HepG2 (cell line): Measurements from ENCODE around the gene RBM12. TPM values are rescaled to one million over a fixed set of nuclear protein-coding genes. Genes with fewer than 3 reads are reported as not detected.

Experiments used
- BORCS8-MEF2B ChIP-seq: sonication (generic); formaldehyde crosslinking; IDR thresholded peaks from 2 replicates; pipeline ENCODE4 v1.8.0; 2022; ENCODE audit warnings: mild to moderate bottlenecking, missing genetic modification reagents
- FLYWCH1 ChIP-seq: sonication (generic); formaldehyde crosslinking; IDR thresholded peaks from 2 replicates; pipeline ENCODE4 v1.8.1; 2023; ENCODE audit warnings: mild to moderate bottlenecking, missing genetic modification reagents
- FOXA3 ChIP-seq: IDR thresholded peaks from 2 replicates; pipeline ENCODE4 v1.6.1; 2016; ENCODE audit warnings: missing genetic modification reagents, missing compliant biosample characterization
- HMGA1 ChIP-seq: sonication (generic); formaldehyde crosslinking; conservative IDR thresholded peaks from 2 replicates; pipeline ENCODE4 v1.4.0; 2020; ENCODE audit warnings: missing genetic modification reagents
- MTA3 ChIP-seq: sonication (generic); formaldehyde crosslinking; IDR thresholded peaks from 2 replicates; pipeline ENCODE4 v1.4.0; 2020; ENCODE audit warnings: missing genetic modification reagents
- NFE2 ChIP-seq: sonication (generic); formaldehyde crosslinking; IDR thresholded peaks from 2 replicates; pipeline ENCODE4 v1.4.0; 2020; ENCODE audit warnings: missing genetic modification reagents
- NKX3-1 ChIP-seq: sonication (generic); formaldehyde crosslinking; IDR thresholded peaks from 2 replicates; pipeline ENCODE4 v1.5.0; 2020; ENCODE audit warnings: missing genetic modification reagents
- SNAPC2 ChIP-seq: sonication (generic); formaldehyde crosslinking; IDR thresholded peaks from 2 replicates; pipeline ENCODE4 v1.8.1; 2022; ENCODE audit warnings: mild to moderate bottlenecking, missing genetic modification reagents
- SP140L ChIP-seq: sonication (generic); formaldehyde crosslinking; IDR thresholded peaks from 2 replicates; pipeline ENCODE4 v1.4.0; 2020; ENCODE audit warnings: missing genetic modification reagents, borderline replicate concordance
- SP5 ChIP-seq: IDR thresholded peaks from 2 replicates; pipeline ENCODE4 v1.6.1; 2016; ENCODE audit warnings: low read depth, borderline replicate concordance
- SRY ChIP-seq: sonication (generic); formaldehyde crosslinking; IDR thresholded peaks from 2 replicates; pipeline ENCODE4 v1.8.0; 2022; ENCODE audit warnings: mild to moderate bottlenecking, missing genetic modification reagents
- WIZ ChIP-seq: sonication (generic); formaldehyde crosslinking; IDR thresholded peaks from 2 replicates; pipeline ENCODE4 v1.5.1; 2020; ENCODE audit warnings: mild to moderate bottlenecking, missing genetic modification reagents
- ZKSCAN5 ChIP-seq: sonication (generic); formaldehyde crosslinking; IDR thresholded peaks from 2 replicates; pipeline ENCODE4 v1.5.1; 2020; ENCODE audit warnings: mild to moderate bottlenecking, missing genetic modification reagents
- ZNF30 ChIP-seq: sonication (generic); formaldehyde crosslinking; IDR thresholded peaks from 2 replicates; pipeline ENCODE4 v1.5.0; 2020; ENCODE audit warnings: mild to moderate bottlenecking, missing genetic modification reagents
- ZNF496 ChIP-seq: sonication (generic); formaldehyde crosslinking; IDR thresholded peaks from 2 replicates; pipeline ENCODE4 v1.8.1; 2023; ENCODE audit warnings: mild to moderate bottlenecking, moderate library complexity, missing genetic modification reagents; ENCODE audit not compliant: insufficient replicate concordance
- ZNF746 ChIP-seq: sonication (generic); formaldehyde crosslinking; IDR thresholded peaks from 2 replicates; pipeline ENCODE4 v1.8.0; 2022; ENCODE audit warnings: mild to moderate bottlenecking, missing genetic modification reagents
- polyA plus RNA-seq, 8 experiments: library from polyadenylated mRNA; depleted of rRNA in 3 of 8; stranded (reverse) in 7 of 8; unstranded in 1 of 8; fragments of >200 nt; fragmentation: Illumina TruSeq in 4 of 8; extraction: Trizol in 4 of 8; gene quantifications; 2 replicates each; pipeline versions ENCODE4 v1.2.1 to v1.2.3, GENCODE V29; 2011 to 2016; ENCODE audit warnings: low read depth in 4 of 8, missing spikeins in 1 of 8, mixed read lengths in 1 of 8; ENCODE audit not compliant: insufficient read depth in 1 of 8
- total RNA-seq, 5 experiments: library from RNA; depleted of rRNA; stranded (reverse); fragments of >200 nt; fragmentation: Illumina TruSeq; extraction: Trizol; gene quantifications; 2 replicates each; pipeline ENCODE4 v1.2.3, GENCODE V29; 2016; ENCODE audit warnings: low read depth in 1 of 5
- TF ChIP-seq, protein P1 (sequence below): IDR thresholded peaks from 2 replicates; pipeline ENCODE4 v1.6.1; 2016; ENCODE audit warnings: mild to moderate bottlenecking, missing biosample characterization, missing genetic modification reagents
- TF ChIP-seq, protein P2 (sequence below): sonication (generic); formaldehyde crosslinking; IDR thresholded peaks from 2 replicates; pipeline ENCODE4 v1.5.0; 2020; ENCODE audit warnings: missing genetic modification reagents
- TF ChIP-seq, protein P3 (sequence below): sonication (generic); formaldehyde crosslinking; IDR thresholded peaks from 2 replicates; pipeline ENCODE4 v1.9.0; 2021; ENCODE audit warnings: missing genetic modification reagents, borderline replicate concordance
- TF ChIP-seq, protein P4 (sequence below): IDR thresholded peaks from 2 replicates; pipeline ENCODE4 v1.6.1; 2016
- TF ChIP-seq, protein P5 (sequence below): sonication (generic); formaldehyde crosslinking; IDR thresholded peaks from 2 replicates; pipeline ENCODE4 v1.8.1; 2023; ENCODE audit warnings: mild to moderate bottlenecking, missing genetic modification reagents

RBM12 gene
- total and polyA plus RNA-seq, 2 of the 13 experiments (the other 11 are each of a cell fraction or from before 2014, with no cell fraction given), result 97.9 to 104 TPM

GRCh38 chr20:35663516-35664465 lies 909 bp downstream of the RBM12 start (continued):
- TF ChIP-seq, protein P1, sequence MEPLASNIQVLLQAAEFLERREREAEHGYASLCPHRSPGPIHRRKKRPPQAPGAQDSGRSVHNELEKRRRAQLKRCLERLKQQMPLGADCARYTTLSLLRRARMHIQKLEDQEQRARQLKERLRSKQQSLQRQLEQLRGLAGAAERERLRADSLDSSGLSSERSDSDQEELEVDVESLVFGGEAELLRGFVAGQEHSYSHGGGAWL, result peak; percentile 60; the same call in 1 of the 2 replicates
- TF ChIP-seq WIZ (CRISPR knock-in tag) (no peak; the same call in 1 of the 2 replicates), FLYWCH1 (CRISPR knock-in tag) (0 out of 2 replicates have a peak, but pooled peaks have one; percentile 22), BORCS8-MEF2B (no peak), SNAPC2 (0 out of 2 replicates have a peak, but pooled peaks have one; percentile 12), ZNF496 (CRISPR knock-in tag) (no peak), NKX3-1 (CRISPR knock-in tag) (no peak; the same call in 1 of the 2 replicates), HMGA1 (no peak), ZKSCAN5 (CRISPR knock-in tag) (0 out of 2 replicates have a peak, but pooled peaks have one; percentile 25), FOXA3 (CRISPR knock-in tag) (0 out of 2 replicates have a peak, but pooled peaks have one; percentile 1), ZNF746 (CRISPR knock-in tag) (no peak), NFE2 (no peak), SRY (CRISPR knock-in tag) (no peak), SP140L (CRISPR knock-in tag) (peak; percentile 90; the same call in 1 of the 2 replicates), ZNF30 (CRISPR knock-in tag) (no peak; the same call in 1 of the 2 replicates), MTA3 (CRISPR knock-in tag) (0 out of 2 replicates have a peak, but pooled peaks have one; percentile 27), SP5 (CRISPR knock-in tag) (no peak)
- TF ChIP-seq, protein P2, sequence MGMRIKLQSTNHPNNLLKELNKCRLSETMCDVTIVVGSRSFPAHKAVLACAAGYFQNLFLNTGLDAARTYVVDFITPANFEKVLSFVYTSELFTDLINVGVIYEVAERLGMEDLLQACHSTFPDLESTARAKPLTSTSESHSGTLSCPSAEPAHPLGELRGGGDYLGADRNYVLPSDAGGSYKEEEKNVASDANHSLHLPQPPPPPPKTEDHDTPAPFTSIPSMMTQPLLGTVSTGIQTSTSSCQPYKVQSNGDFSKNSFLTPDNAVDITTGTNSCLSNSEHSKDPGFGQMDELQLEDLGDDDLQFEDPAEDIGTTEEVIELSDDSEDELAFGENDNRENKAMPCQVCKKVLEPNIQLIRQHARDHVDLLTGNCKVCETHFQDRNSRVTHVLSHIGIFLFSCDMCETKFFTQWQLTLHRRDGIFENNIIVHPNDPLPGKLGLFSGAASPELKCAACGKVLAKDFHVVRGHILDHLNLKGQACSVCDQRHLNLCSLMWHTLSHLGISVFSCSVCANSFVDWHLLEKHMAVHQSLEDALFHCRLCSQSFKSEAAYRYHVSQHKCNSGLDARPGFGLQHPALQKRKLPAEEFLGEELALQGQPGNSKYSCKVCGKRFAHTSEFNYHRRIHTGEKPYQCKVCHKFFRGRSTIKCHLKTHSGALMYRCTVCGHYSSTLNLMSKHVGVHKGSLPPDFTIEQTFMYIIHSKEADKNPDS (CRISPR knock-in tag), result 0 out of 2 replicates have a peak, but pooled peaks have one; percentile 50
- TF ChIP-seq, protein P3, sequence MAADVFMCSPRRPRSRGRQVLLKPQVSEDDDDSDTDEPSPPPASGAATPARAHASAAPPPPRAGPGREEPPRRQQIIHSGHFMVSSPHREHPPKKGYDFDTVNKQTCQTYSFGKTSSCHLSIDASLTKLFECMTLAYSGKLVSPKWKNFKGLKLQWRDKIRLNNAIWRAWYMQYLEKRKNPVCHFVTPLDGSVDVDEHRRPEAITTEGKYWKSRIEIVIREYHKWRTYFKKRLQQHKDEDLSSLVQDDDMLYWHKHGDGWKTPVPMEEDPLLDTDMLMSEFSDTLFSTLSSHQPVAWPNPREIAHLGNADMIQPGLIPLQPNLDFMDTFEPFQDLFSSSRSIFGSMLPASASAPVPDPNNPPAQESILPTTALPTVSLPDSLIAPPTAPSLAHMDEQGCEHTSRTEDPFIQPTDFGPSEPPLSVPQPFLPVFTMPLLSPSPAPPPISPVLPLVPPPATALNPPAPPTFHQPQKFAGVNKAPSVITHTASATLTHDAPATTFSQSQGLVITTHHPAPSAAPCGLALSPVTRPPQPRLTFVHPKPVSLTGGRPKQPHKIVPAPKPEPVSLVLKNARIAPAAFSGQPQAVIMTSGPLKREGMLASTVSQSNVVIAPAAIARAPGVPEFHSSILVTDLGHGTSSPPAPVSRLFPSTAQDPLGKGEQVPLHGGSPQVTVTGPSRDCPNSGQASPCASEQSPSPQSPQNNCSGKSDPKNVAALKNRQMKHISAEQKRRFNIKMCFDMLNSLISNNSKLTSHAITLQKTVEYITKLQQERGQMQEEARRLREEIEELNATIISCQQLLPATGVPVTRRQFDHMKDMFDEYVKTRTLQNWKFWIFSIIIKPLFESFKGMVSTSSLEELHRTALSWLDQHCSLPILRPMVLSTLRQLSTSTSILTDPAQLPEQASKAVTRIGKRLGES (CRISPR knock-in tag), result no peak
- TF ChIP-seq, protein P4, sequence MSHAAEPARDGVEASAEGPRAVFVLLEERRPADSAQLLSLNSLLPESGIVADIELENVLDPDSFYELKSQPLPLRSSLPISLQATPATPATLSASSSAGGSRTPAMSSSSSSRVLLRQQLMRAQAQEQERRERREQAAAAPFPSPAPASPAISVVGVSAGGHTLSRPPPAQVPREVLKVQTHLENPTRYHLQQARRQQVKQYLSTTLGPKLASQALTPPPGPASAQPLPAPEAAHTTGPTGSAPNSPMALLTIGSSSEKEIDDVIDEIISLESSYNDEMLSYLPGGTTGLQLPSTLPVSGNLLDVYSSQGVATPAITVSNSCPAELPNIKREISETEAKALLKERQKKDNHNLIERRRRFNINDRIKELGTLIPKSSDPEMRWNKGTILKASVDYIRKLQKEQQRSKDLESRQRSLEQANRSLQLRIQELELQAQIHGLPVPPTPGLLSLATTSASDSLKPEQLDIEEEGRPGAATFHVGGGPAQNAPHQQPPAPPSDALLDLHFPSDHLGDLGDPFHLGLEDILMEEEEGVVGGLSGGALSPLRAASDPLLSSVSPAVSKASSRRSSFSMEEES (CRISPR knock-in tag), result 0 out of 2 replicates have a peak, but pooled peaks have one; percentile 28
- TF ChIP-seq, protein P5, sequence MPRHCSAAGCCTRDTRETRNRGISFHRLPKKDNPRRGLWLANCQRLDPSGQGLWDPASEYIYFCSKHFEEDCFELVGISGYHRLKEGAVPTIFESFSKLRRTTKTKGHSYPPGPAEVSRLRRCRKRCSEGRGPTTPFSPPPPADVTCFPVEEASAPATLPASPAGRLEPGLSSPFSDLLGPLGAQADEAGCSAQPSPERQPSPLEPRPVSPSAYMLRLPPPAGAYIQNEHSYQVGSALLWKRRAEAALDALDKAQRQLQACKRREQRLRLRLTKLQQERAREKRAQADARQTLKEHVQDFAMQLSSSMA (CRISPR knock-in tag), result 0 out of 2 replicates have a peak, but pooled peaks have one; percentile 47
